ENCODE measurements around the gene SGTB.

DNA sequence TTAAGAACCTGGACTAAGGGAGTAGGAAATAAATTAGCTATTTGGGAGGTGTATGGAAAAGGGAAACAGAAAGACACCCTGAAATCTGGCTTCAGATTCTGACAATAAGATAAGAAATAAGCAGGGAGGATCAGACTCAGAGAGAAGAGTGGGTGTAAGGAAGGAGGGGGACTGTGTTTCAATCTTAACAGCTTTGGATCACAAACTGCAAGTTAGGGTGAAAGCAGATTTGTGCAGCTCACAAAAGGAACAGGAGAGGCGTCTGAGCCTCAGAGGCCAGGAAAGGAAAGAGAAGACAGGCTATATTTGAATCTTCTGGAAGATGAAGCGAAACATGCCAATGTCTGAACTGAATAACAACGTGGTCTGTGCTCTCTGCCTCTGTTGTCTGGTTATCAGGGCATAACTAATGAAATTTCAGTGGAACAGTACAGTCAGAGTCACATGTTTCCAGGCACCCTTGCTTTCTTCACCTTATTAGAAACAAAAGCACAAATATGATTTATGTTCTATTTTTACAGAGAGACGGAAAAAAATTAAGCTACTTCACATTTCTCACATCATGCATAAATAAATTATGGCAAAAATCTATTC lies 26.6 kb downstream of the SGTB start:
- TF ChIP-seq POLR2A (IDR thresholded peaks at IDR 0.05) (no peak), POLR2AphosphoS5 (IDR thresholded peaks at IDR 0.05) (no peak)
- TF ChIP-seq, protein P1, sequence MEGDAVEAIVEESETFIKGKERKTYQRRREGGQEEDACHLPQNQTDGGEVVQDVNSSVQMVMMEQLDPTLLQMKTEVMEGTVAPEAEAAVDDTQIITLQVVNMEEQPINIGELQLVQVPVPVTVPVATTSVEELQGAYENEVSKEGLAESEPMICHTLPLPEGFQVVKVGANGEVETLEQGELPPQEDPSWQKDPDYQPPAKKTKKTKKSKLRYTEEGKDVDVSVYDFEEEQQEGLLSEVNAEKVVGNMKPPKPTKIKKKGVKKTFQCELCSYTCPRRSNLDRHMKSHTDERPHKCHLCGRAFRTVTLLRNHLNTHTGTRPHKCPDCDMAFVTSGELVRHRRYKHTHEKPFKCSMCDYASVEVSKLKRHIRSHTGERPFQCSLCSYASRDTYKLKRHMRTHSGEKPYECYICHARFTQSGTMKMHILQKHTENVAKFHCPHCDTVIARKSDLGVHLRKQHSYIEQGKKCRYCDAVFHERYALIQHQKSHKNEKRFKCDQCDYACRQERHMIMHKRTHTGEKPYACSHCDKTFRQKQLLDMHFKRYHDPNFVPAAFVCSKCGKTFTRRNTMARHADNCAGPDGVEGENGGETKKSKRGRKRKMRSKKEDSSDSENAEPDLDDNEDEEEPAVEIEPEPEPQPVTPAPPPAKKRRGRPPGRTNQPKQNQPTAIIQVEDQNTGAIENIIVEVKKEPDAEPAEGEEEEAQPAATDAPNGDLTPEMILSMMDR (IDR thresholded peaks at IDR 0.05) = no peak
